HG03066 (cell line): Measurements from ENCODE around the gene ACBD7.

ENCODE experiments used
- ATAC-seq: cut with Tn5 transposase; IDR thresholded peaks from one replicate; pipeline ENCODE4 v1.9.1; 2021; ENCODE audit warnings: low read depth; ENCODE audit not compliant: unreplicated experiment

ACBD7 gene

GRCh38 chr10:15092855-15093408, 4.4 kb upstream of the ACBD7 start:
- ATAC-seq, result no peak

DNA sequence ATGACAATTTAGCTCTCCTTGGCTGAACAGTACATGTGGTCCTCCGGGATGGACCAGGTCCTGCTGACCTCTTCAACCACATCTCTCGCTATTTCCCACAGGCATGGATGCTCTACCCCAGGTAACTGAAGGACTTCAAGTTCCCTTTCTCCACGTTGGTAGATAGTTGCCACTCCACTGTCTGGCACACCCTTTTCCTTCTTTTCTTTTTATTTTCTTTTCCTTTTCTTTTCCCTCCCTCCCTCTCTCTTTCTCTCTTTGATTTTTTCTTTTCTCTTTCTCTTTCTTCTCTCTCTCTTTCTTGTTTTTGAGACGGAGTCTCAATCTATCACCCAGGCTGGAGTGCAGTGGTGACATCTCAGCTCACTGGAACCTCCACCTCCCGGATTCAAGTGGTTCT, 2.8 kb upstream of the ACBD7 start:
- ATAC-seq, result no peak

DNA sequence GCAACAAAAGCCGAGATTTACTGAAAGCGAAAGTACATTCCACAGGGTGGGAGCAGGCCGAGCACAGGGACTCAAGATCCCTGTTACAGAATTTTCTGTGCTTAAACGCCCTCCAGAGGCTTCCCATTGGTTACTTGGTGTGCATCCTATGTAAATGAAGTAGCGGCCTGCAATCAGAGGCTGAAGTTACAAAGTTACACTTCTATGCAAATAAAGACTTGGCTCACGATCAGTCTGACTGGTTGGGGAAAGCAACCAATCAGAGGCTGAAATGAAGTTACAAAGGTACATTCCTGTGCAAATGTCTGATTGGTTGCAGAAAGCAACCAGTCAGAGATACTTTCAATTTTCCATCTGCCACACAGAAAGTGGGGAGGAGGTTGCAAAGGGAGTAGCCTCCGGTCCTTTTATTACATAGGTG, 4.1 kb downstream of the ACBD7 start:
- no peak for ATAC-seq

GRCh38 chr10:15083674-15084501, 4.7 kb downstream of the ACBD7 start:
- ATAC-seq, result no peak

- no peak for ATAC-seq
Observed at GRCh38 chr10:15075421-15075820, 13.2 kb downstream of the ACBD7 start.

GRCh38 chr10:15072358-15072757, 16.2 kb downstream of the ACBD7 start:
- ATAC-seq, result no peak

- no peak for ATAC-seq
Observed at GRCh38 chr10:15069230-15069629, 19.3 kb downstream of the ACBD7 start.

DNA sequence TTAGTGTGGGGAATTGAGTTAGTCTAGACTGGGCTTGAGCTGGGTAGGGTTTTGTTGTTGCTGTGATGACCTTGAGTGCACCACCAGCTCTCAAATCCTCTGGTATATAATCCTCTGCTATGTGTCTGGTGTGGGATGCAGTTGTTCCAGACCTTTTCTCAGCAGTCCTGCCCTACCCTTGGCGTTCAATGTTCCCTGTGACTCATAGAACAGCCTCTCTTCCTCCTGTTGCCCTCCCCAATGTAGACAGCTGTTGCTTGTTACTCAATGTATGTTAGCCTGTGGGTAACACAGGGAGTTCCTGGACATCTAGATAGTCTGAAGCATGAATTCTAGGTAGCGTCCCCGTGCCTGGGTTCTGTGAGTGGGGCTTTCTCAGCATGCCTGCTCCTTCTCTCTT, 19.8 kb downstream of the ACBD7 start:
- no peak for ATAC-seq

GRCh38 chr10:15067154-15067553, 21.4 kb downstream of the ACBD7 start:
- ATAC-seq, result peak; percentile 83

DNA sequence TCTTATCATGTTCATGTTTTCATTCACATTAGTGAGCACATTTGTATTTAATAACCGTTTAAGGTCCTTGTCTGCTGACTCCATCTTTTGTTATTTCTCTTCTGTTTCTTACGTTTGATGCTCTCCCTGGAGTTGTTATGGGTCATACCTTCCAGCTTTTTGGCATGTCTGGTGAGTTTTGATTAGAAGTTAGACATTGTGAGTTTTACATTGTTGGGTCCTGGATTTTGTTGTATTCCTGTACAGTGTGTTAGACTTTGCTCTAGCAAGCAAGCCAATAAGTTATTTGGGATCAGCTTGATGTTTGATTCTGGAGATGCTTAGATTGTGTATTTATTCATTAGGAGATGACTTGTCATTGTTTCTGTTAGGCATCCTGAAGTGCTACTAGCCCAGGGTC, 27.9 kb downstream of the ACBD7 start:
- ATAC-seq, result no peak

DNA sequence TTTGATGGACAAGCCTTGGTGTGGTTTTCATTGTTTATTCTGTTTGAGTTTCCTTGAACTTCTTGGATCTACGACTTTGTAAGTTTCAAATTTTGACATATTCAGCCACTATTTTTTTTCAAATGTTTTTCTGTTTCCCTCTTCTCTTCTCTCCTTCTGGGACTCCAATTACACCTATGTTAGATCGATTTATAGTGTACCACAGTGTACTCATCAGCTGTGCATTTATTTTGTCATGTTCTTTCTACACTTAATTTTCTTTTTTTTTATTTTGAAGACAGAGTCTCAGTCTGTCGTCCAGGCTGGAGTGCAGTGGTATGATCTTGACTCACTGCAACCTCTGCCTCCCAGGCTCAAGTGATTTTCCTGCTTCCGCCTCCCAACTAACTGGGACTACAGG, 28.7 kb downstream of the ACBD7 start:
- ATAC-seq, result no peak

DNA sequence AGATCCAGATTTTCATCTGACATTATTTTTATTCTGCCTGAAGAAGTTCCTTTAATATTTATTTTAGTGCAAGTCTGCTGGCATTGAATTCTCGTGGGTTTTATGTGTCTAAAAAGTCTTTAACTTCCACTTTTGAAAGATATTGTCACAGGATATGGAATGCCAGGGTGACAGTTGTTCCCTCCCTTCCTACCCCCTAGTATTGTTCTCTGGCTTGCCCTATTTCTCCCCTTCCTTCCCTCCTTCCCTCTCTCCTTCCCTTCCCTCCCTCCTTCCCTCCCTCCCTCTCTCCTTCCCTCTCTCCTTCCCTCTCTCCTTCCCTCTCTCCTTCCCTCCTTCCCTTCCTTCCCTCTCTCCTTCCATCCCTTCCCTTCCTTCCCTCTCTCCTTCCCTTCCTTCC, 29.9 kb downstream of the ACBD7 start:
- ATAC-seq, result no peak

GRCh38 chr10:15053061-15053460, 35.5 kb downstream of the ACBD7 start:
- ATAC-seq, result no peak

GRCh38 chr10:15052121-15052520, 36.5 kb downstream of the ACBD7 start:
- ATAC-seq, result no peak

DNA sequence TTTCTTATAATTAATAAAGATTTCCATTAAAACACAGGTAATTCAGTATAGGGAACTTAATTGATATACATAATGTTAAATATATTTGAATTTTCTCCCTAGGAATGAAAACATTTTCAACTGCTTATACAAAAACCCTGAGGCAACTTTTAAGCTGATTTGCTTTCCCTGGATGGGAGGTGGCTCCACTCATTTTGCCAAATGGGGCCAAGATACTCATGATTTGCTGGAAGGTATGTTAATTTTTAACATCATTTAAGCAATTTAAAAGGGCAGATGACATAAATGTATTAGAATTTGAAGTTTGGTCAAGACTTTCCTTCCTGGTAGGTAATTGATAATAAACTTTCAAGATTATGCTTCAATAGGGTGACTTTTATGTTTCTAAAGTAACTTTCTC, 39.0 kb downstream of the ACBD7 start:
- no peak for ATAC-seq

DNA sequence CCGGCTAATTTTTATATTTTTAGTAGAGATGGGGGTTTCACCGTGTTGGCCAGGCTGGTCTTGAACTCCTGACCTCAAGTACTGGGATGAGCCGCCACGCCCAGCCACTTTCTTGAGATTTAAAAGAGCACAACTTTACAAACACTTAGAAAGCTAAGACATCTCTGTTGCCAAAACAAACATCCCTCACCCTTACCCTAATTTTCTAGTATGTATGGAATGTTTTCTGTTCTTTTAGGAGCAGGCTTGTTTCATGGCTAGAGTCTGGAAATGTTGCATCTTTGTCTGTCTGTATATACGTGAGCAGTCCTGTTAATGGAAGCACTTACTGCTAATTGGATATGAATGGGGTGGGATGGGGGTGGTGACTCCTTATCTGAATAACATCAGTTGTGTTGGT, 42.0 kb downstream of the ACBD7 start:
- no peak for ATAC-seq

- ATAC-seq, result no peak
Observed at GRCh38 chr10:15045380-15045779, 43.2 kb downstream of the ACBD7 start.

GRCh38 chr10:15043674-15044073, 44.9 kb downstream of the ACBD7 start, which contains the start of gene OLAH:
OLAH (plus strand) TSS chr10:15043943; CDS start chr10:15047289, 3,346 bp downstream.
- no peak for ATAC-seq

GRCh38 chr10:15038416-15038815, 50.2 kb downstream of the ACBD7 start:
- no peak for ATAC-seq

GRCh38 chr10:15037691-15038090, 50.9 kb downstream of the ACBD7 start:
- no peak for ATAC-seq

- ATAC-seq, result no peak
Observed at GRCh38 chr10:15035385-15036301, 52.9 kb downstream of the ACBD7 start.
